G401.6 (cell line): ENCODE data around the gene TFPI2.

Source experiments
- FAIRE-seq: peaks from 2 replicates; lab custom pipeline; 2012; peaks lifted over from hg19 to GRCh38; lab: Jason Lieb, UNC

TFPI2 gene

DNA sequence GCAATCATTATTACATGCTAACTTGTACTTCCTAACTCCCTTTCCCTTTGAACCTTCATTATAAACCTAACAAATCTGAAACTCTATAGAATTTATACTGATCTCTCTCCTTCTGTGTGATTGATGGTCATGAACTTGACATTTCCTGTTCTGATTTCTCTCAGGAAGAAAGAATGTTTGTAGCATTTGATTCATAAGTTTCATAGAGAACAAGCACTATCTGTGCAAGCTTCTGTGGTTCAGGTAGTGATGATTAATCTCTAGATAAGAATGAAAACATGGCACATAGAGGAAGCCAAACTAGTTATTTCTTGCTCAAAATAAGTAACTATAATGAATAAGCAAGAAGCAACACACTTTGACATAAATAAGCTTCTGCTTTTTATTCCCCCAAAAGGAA, 34.2 kb downstream of the TFPI2 start:
- no peak for FAIRE-seq

GRCh38 chr7:93855797-93856196, 34.8 kb downstream of the TFPI2 start:
- no peak for FAIRE-seq

DNA sequence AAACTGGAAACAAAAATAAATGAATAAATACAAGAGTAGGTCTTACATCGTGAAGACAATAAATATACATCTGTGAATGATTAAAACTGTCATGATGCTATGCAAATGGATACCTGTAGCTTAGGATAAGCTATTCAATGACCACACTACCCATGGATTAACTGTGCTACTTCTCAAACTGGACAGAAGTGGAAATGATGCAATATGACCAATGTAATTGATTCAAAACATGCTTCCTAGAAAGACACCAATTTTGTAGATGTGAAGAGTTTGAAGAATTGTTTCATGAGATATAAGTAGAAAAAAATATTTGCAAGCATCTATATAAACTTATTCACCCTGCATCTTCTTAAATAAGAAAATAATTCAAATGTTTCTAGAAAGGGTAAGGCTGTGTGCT, 36.1 kb downstream of the TFPI2 start:
- FAIRE-seq: no peak

DNA sequence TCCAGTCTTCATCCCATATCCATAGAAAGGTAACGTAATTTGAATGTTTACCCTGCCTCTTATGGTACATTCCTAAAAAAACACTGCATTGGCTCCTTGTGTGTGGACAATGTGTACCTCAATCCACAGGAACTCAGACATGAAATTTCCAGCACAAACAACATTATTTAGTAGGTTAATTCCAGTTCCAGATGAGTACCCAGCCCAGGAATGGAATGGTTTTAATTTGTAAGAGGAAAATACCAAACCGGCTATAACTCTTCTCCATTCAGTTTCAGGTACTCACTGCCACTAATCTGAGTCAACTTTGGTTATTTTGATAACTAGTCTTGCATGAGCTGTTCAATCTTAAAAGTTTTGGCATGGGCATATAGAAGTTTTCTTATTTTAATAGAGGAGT, 39.0 kb downstream of the TFPI2 start:
- no peak for FAIRE-seq

DNA sequence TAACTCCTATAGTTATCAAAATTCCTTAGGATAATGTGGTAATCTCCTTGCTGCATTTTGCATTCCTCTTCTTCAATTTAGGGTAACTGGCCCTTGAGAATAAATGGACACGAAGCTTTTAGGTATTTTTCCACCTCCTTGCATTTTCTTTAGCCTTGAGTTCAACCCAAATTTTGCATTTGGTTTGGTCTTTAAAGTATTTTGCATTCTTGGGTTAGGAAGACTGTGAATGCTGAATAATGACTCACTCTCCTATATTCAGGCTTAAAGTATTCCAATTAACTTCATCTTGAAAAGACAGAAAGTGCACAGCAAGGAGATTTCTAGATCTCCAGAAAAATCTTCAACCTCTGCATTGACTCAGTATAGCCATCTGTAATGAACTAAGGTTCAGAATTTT, 47.3 kb downstream of the TFPI2 start:
- FAIRE-seq: no peak

- no peak for FAIRE-seq
These were observed 51.6 kb downstream of the TFPI2 start for GRCh38 chr7:93838966-93839365.

DNA sequence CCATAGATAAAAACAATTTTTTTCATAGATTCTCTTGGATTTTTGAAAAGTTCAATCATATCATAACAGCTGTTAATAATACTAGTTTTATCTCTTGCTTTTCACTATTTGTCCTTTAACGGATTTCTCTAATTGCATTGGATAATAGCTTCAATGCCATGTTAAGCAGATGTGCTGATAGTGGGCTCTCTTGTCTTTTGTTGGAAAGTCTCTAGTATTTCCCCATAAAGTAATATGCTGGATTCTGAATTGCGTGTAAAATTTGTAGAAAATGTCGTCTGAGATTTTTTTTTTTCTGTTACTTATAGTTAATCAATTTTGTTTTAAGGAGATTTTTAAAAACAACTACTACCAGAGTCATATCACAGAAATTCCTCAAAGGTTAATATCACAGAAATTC, 53.3 kb downstream of the TFPI2 start:
- no peak for FAIRE-seq

DNA sequence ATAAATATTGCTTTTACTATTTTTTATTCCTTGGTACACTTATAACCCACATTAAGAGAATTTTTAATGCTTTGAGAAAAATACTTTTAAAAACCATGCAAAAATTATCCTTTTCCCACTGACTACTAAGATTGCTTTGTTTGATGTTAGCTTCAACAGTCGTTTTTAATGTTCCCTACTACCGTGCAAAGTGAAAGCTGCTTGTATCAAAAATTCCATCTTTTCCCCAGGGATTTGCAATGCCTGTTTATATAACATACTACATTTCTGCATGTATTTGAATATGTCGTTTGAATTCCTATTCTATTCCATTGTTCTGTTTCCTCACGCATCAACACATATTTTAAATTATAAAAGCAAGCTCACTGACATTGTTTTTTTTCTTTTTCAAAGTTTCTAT, 54.4 kb downstream of the TFPI2 start:
- no peak for FAIRE-seq

DNA sequence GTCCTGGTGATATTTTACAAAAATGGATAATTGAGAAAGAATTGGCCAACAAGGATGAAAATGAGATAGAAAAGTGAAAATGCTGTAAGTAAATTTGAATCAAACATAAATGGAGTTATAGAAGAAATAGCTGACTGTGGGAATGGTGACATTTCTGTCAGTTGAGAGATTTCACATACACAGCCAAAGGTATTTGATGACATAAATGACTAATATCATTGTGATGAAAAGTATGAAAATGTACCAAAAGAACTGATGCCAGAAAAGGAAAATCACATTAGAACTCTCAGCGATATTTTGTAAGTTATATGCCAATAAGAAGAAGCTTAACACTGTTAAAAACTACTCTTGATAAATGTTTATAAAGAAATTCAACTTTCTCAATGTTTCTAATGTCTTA, 54.9 kb downstream of the TFPI2 start:
- FAIRE-seq: peak; percentile 44
